ENCODE measurements around the gene COL4A2. TPM values are rescaled to one million over a fixed set of nuclear protein-coding genes. Genes with fewer than 3 reads are reported as not detected.

COL4A2 gene
- total RNA-seq, 1 donor from 2014 or later = 1,414 TPM

GRCh38 chr13:110396476-110396875 lies 89.4 kb downstream of the COL4A2 start:
- Mint-ChIP-seq H3K4me1 (ENCODE audit: low read depth, unreplicated experiment) (peaks cover 93% of the 10 kb centered on the region), H3K27me3 (ENCODE audit: low read depth, unreplicated experiment) (no peaks in the 10 kb centered on the region), H3K36me3 (ENCODE audit: low read depth, unreplicated experiment) (peaks cover 46% of the 10 kb centered on the region), H3K27ac (ENCODE audit: unreplicated experiment) (peak overlapping the region; percentile 96), H3K4me3 (ENCODE audit: unreplicated experiment) (peak overlapping the region; percentile 20), H3K9me3 (ENCODE audit: unreplicated experiment) (peaks cover under 1% of the 10 kb centered on the region)
- no peak overlapping the region for H3K4me3 ChIP-seq (ENCODE audit: insufficient read depth, low read depth, low read length)
- no peaks in the 10 kb centered on the region for H3K27me3 ChIP-seq (ENCODE audit: insufficient read depth, low read length)
- H3K27ac ChIP-seq (ENCODE audit: low read depth, low read length) = peak overlapping the region; percentile 98
- peak overlapping the region; percentile 83 for H3K9ac ChIP-seq (ENCODE audit: low read length)
- no peaks in the 10 kb centered on the region for H3K9me3 ChIP-seq (ENCODE audit: insufficient read depth, low read depth, low read length)
- peaks cover 8% of the 10 kb centered on the region for H3K36me3 ChIP-seq (ENCODE audit: insufficient read depth, low read length)
- H3K4me1 ChIP-seq (ENCODE audit: insufficient read depth, low read length) = peaks cover 82% of the 10 kb centered on the region
- peak overlapping the region; percentile 73 for H3K4me2 ChIP-seq (ENCODE audit: low read length)
- peaks cover 36% of the 10 kb centered on the region for H3K79me2 ChIP-seq (ENCODE audit: insufficient read depth, low read length)
- no peaks in the 10 kb centered on the region for H4K20me1 ChIP-seq (ENCODE audit: insufficient read depth, low read length)
- DNase-seq (ENCODE audit: low read depth) = no peak
- TF ChIP-seq CTCF (IDR thresholded peaks at IDR 0.05; ENCODE audit: insufficient read depth, low read depth, low read length) = no peak
- TF ChIP-seq EZH2 (IDR thresholded peaks at IDR 0.05; ENCODE audit: insufficient read depth, low read length) = no peak
- no peak for FAIRE-seq
- H2AFZ ChIP-seq (ENCODE audit: low read depth, low read length) = no peak overlapping the region

GRCh38 chr13:110396913-110397381 lies 89.9 kb downstream of the COL4A2 start:
- Histone ChIP-seq H4K20me1 (ENCODE audit: insufficient read depth, low read length) (no peaks in the 10 kb centered on the region), H3K4me1 (ENCODE audit: insufficient read depth, low read length) (peaks cover 77% of the 10 kb centered on the region), H3K79me2 (ENCODE audit: insufficient read depth, low read length) (peaks cover 36% of the 10 kb centered on the region), H3K9ac (ENCODE audit: low read length) (peak overlapping the region; percentile 83), H3K27ac (ENCODE audit: low read depth, low read length) (peak overlapping the region; percentile 98), H3K36me3 (ENCODE audit: insufficient read depth, low read length) (peaks cover 8% of the 10 kb centered on the region), H3K9me3 (ENCODE audit: insufficient read depth, low read depth, low read length) (no peaks in the 10 kb centered on the region), H3K27me3 (ENCODE audit: insufficient read depth, low read length) (no peaks in the 10 kb centered on the region), H2AFZ (ENCODE audit: low read depth, low read length) (no peak overlapping the region), H3K4me3 (ENCODE audit: insufficient read depth, low read depth, low read length) (no peak overlapping the region), H3K4me2 (ENCODE audit: low read length) (peak overlapping the region; percentile 73)
- H3K27ac Mint-ChIP-seq (ENCODE audit: unreplicated experiment) = peak overlapping the region; percentile 96
- no peaks in the 10 kb centered on the region for H3K9me3 Mint-ChIP-seq (ENCODE audit: unreplicated experiment)
- peak overlapping the region; percentile 20 for H3K4me3 Mint-ChIP-seq (ENCODE audit: unreplicated experiment)
- TF ChIP-seq EZH2 (IDR thresholded peaks at IDR 0.05; ENCODE audit: insufficient read depth, low read length) = no peak
- no peak for TF ChIP-seq CTCF (IDR thresholded peaks at IDR 0.05; ENCODE audit: insufficient read depth, low read depth, low read length)
- DNase-seq (ENCODE audit: low read depth) (peak; percentile 100), FAIRE-seq (peak; percentile 100)
- no peaks in the 10 kb centered on the region for H3K27me3 Mint-ChIP-seq (ENCODE audit: low read depth, unreplicated experiment)
- H3K4me1 Mint-ChIP-seq (ENCODE audit: low read depth, unreplicated experiment) = peaks cover 93% of the 10 kb centered on the region
- peaks cover 44% of the 10 kb centered on the region for H3K36me3 Mint-ChIP-seq (ENCODE audit: low read depth, unreplicated experiment)

- TF ChIP-seq CTCF (IDR thresholded peaks at IDR 0.05; ENCODE audit: insufficient read depth, low read depth, low read length) (no peak), EZH2 (IDR thresholded peaks at IDR 0.05; ENCODE audit: insufficient read depth, low read length) (no peak)
- H3K9me3 ChIP-seq (ENCODE audit: insufficient read depth, low read depth, low read length) = no peaks in the 10 kb centered on the region
- H2AFZ ChIP-seq (ENCODE audit: low read depth, low read length) = no peak overlapping the region
- FAIRE-seq (peak; percentile 72), DNase-seq (ENCODE audit: low read depth) (peak; percentile 91)
- H3K36me3 ChIP-seq (ENCODE audit: insufficient read depth, low read length) = peaks cover 8% of the 10 kb centered on the region
- H3K27ac ChIP-seq (ENCODE audit: low read depth, low read length) = peak overlapping the region; percentile 98
- H3K4me1 ChIP-seq (ENCODE audit: insufficient read depth, low read length) = peaks cover 73% of the 10 kb centered on the region
- no peaks in the 10 kb centered on the region for H4K20me1 ChIP-seq (ENCODE audit: insufficient read depth, low read length)
- no peaks in the 10 kb centered on the region for H3K27me3 ChIP-seq (ENCODE audit: insufficient read depth, low read length)
- peaks cover 93% of the 10 kb centered on the region for H3K4me1 Mint-ChIP-seq (ENCODE audit: low read depth, unreplicated experiment)
- H3K36me3 Mint-ChIP-seq (ENCODE audit: low read depth, unreplicated experiment) = peaks cover 41% of the 10 kb centered on the region
- peak overlapping the region; percentile 51 for H3K4me3 Mint-ChIP-seq (ENCODE audit: unreplicated experiment)
- H3K9me3 Mint-ChIP-seq (ENCODE audit: unreplicated experiment) = no peaks in the 10 kb centered on the region
- H3K27ac Mint-ChIP-seq (ENCODE audit: unreplicated experiment) = peak overlapping the region; percentile 96
- H3K27me3 Mint-ChIP-seq (ENCODE audit: low read depth, unreplicated experiment) = no peaks in the 10 kb centered on the region
- H3K4me2 ChIP-seq (ENCODE audit: low read length) = peak overlapping the region; percentile 73
- peaks cover 41% of the 10 kb centered on the region for H3K79me2 ChIP-seq (ENCODE audit: insufficient read depth, low read length)
- H3K9ac ChIP-seq (ENCODE audit: low read length) = peak overlapping the region; percentile 83
- no peak overlapping the region for H3K4me3 ChIP-seq (ENCODE audit: insufficient read depth, low read depth, low read length)
Measured at GRCh38 chr13:110397436-110398115, 90.5 kb downstream of the COL4A2 start.

Data from astrocyte (in vitro differentiated cells and primary cell).